Measurements from ENCODE around the gene INPP4B. TPM values are rescaled to one million over a fixed set of nuclear protein-coding genes. Genes with fewer than 3 reads are reported as not detected.

INPP4B gene
- total RNA-seq, 2 donors from 2014 or later, result 8.2 to 16.6 TPM

GRCh38 chr4:142728233-142728632, 117.9 kb downstream of the INPP4B start:
- intact Hi-C loops (cut with DNase I), result loop anchor here (10.0 kb wide), 1 partner anchor 613 kb away; no protein-coding TSS in a partner anchor
- no peak for ATAC-seq
- 87 to 89% methylated on average over 2 of the region's 2 CpGs for WGBS, 2 donors

DNA sequence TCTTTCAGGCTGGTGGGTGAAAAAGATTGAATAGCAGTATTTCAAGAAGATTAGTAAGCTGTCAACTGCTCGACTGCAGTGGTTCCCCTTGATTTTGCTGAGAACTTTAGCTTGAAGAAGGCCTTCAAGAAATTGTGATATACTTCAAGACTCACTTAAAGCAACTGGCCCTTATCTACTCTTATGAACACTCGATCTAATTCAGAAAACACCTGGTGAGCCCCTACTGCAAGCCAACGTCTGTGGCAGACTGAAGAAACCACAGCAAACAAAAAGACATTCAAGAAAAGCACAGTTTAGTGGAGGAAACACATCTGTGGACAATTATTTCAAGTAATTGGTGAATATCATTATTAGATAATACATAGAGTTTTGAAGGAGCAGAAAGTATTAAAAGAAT, 119.0 kb downstream of the INPP4B start:
- Histone ChIP-seq H3K4me3 (no peak overlapping the region), H3K27me3 (no peaks in the 10 kb centered on the region), H3K27ac (no peak overlapping the region), H3K4me1 (no peaks in the 10 kb centered on the region), H3K9me3 (no peaks in the 10 kb centered on the region), H3K36me3 (replicated peaks in 1 of 2; ENCODE audit: insufficient read depth in 1 of 2, low read depth in 2 of 2) (no peaks in the 10 kb centered on the region)
- intact Hi-C loops (cut with DNase I), result loop anchor here (10.0 kb wide), 1 partner anchor 612 kb away; no protein-coding TSS in a partner anchor
- WGBS, 2 donors, result 50 to 55% methylated on average over 3 of the region's 3 CpGs
- TF ChIP-seq POLR2A (IDR thresholded peaks at IDR 0.05) (no peak), CTCF (IDR thresholded peaks at IDR 0.05) (no peak)
- ATAC-seq (no peak), DNase-seq (no peak)

More at GRCh38 chr4:142728233-142728632, 117.9 kb downstream of the INPP4B start:
- TF ChIP-seq POLR2A (IDR thresholded peaks at IDR 0.05) (no peak), CTCF (IDR thresholded peaks at IDR 0.05) (no peak)
- DNase-seq, result no peak
- H3K9me3 ChIP-seq, result no peaks in the 10 kb centered on the region
- no peaks in the 10 kb centered on the region for H3K27me3 ChIP-seq
- no peak overlapping the region for H3K27ac ChIP-seq
- H3K36me3 ChIP-seq (replicated peaks in 1 of 2; ENCODE audit: insufficient read depth in 1 of 2, low read depth in 2 of 2), result no peaks in the 10 kb centered on the region
- no peak overlapping the region for H3K4me3 ChIP-seq
- no peaks in the 10 kb centered on the region for H3K4me1 ChIP-seq

- intact Hi-C loops (cut with DNase I), result loop anchor here (10.0 kb wide), 1 partner anchor 611 kb away; no protein-coding TSS in a partner anchor
- Histone ChIP-seq H3K27ac (no peak overlapping the region), H3K27me3 (no peaks in the 10 kb centered on the region), H3K9me3 (no peaks in the 10 kb centered on the region), H3K36me3 (replicated peaks in 1 of 2; ENCODE audit: insufficient read depth in 1 of 2, low read depth in 2 of 2) (no peaks in the 10 kb centered on the region), H3K4me1 (no peaks in the 10 kb centered on the region), H3K4me3 (no peak overlapping the region)
- no peak for DNase-seq
- TF ChIP-seq CTCF (IDR thresholded peaks at IDR 0.05), result no peak
- no peak for TF ChIP-seq POLR2A (IDR thresholded peaks at IDR 0.05)
- ATAC-seq, result no peak
- 66 to 71% methylated on average over 2 of the region's 2 CpGs for WGBS, 2 donors
Measured at GRCh38 chr4:142725886-142726285, 120.2 kb downstream of the INPP4B start.

DNA sequence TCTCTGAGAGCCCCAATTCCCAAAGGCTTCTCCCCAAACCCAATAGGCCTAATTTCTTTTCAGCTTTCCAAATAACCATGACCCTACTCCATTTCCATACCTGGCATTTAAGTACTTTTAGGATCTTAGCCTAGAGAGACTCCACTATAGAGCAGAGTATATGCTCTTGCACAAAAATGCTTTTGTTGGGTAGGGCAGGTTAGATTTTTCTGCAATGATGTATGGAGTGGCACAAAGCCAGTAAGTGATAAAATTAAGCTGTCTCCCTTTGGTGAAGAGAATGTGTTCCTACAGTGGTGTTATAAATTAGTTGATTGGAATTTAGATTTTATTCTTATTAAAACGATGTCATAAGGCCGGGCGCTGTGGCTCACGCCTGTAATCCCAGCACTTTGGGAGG, 124.9 kb downstream of the INPP4B start:
- intact Hi-C loops (cut with DNase I), result loop anchor here (10.0 kb wide), 1 partner anchor 606 kb away; no protein-coding TSS in a partner anchor
- no peaks in the 10 kb centered on the region for H3K9me3 ChIP-seq
- H3K36me3 ChIP-seq (replicated peaks in 1 of 2; ENCODE audit: insufficient read depth in 1 of 2, low read depth in 2 of 2), result no peaks in the 10 kb centered on the region
- H3K27me3 ChIP-seq, result no peaks in the 10 kb centered on the region
- DNase-seq, result no peak
- no peaks in the 10 kb centered on the region for H3K4me1 ChIP-seq
- WGBS, 2 donors, result 78 to 87% methylated on average over 4 of the region's 4 CpGs
- TF ChIP-seq POLR2A (IDR thresholded peaks at IDR 0.05), result no peak
- no peak for TF ChIP-seq CTCF (IDR thresholded peaks at IDR 0.05)
- ATAC-seq, result no peak
- no peak overlapping the region for H3K27ac ChIP-seq
- no peak overlapping the region for H3K4me3 ChIP-seq

DNA sequence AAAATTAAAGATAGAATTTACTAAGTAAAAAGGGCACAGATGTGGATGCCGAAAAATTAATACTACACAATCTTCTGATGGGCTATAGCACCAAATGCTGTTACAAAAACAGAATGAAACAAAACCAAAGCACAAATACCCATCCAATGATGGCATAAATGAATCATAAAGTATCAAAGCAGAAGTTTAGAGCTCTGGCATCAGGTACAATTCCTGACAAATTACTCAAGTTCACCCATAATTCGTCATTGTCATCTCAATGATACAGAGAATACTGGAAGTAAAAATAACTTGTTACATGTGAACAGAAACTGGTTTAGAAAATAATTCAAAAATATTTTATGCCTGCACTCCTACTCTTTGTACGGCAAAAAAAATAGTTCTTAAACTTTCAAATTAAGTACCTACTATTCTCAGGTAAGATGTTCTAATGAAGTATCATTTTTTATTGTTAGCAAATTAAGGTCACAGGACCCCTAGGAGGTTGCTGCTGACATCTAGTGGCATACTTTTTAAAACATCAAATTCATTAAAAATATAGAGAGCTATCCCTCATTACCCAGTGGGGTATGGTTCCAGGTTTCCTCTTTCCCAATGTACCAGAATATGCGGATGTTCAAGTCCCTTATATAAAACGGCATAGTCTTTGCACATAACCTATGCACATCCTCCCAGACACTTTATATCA, 126.1 kb downstream of the INPP4B start:
- Histone ChIP-seq H3K36me3 (replicated peaks in 1 of 2; ENCODE audit: insufficient read depth in 1 of 2, low read depth in 2 of 2) (no peaks in the 10 kb centered on the region), H3K4me3 (no peak overlapping the region), H3K27me3 (no peaks in the 10 kb centered on the region), H3K27ac (no peak overlapping the region), H3K9me3 (no peaks in the 10 kb centered on the region), H3K4me1 (no peaks in the 10 kb centered on the region)
- WGBS, 2 donors, result 33 to 38% methylated on average over 5 of the region's 5 CpGs
- ATAC-seq (peak; percentile 56), DNase-seq (no peak)
- TF ChIP-seq CTCF (IDR thresholded peaks at IDR 0.05) (peak in 6 of 7 experiments; percentile 35 to 66 (median 58)), POLR2A (IDR thresholded peaks at IDR 0.05) (no peak)
- intact Hi-C loops (cut with DNase I), result loop anchor here (10.0 kb wide), 1 partner anchor 605 kb away; no protein-coding TSS in a partner anchor

All from body of pancreas (tissue), 4 donors.